Smooth muscle cell of the brain vasculature (primary cell): ENCODE measurements around the gene PSD4.

Source experiments
- DNase-seq: peaks from one replicate; pipeline ENCODE4 v3.0.0-alpha.2; 2012; ENCODE audit warnings: low read depth, low spot score

The PSD4 gene

DNA sequence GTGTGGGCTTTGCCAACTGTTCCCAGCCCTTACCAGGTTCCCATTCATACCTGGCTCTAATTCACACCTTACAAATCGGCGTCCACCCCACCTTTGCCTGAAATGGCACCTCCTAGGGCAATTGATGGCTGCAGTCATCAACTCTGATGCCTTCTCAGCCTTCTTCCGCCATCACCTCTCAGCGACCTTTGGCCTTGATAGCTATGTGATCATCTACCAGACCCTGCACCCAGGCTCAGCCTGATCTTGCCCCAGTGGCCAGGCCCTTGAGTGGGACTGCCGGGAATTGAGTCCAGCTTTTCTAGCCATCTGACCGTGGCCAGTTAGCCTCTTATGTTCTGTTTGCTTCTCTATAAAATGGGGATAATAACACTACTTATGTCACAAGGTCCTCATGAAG lies 32.5 kb downstream of the PSD4 start:
- DNase-seq = no peak

DNA sequence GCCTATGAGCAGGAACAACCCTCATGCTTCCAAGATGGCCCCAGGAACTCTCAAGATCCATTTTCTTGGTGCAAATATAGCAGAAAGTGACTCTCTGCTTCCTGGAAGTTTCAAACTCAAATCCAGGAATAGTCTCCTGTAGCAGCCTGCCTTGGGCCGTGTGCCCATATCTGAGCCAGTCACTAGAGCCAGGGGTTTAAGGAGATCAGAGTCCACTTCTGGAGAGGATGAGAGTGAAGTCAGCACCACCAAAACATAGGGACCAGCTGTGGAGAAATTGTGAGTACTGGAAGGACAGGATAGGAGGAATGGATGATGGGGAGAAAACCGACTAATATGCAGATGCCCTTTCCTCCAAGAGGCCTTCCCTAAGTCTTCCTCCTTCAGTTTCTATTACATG lies 33.2 kb downstream of the PSD4 start:
- no peak for DNase-seq

DNA sequence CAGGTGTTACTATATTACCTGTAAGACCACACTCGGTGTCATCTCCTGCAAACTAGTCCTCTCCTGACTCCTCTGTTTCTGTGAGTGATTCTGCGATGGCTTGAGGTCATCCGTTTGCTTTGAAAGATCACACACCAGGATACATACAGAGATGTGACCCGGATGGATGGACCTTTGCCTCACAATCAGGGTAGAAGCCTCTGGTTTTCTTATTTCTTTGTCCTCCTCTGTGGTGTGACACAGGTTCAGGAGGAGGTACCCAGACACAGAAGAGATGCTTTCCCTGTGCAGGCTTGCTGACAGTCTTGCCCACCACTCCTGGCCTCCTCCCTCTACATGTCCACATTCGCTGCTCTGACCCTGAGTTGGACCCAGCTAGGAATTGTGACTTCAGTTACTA lies 34.6 kb downstream of the PSD4 start:
- no peak for DNase-seq

DNA sequence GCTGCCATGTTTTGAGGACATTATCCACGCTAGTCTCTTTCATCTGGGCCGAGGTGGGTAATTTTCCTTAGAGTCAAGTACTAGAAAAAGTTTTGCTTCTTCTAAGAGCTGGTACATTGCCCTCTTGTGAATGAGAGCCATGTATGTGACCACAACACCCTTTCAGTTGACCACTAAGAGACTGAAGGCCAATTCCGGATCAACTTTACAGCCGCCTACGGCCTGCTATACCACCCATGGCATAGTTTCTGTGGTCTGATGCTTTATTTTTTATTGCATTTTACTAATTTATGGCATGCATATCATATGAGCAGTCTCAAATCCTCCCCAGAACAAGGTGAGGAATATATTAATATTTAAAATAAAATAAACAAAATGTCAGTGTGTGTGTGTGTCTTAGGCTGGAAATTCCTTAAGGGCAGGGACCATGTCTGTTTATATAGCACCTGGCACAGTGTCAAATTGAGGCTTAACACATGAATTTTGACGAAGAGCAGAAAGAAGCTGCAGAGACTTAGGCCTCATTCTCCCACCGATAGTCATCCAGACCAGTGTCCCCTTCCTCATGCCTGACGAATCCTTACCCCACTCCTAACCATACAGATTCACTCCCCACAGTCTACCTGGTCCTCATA lies 35.4 kb downstream of the PSD4 start:
- DNase-seq = no peak

DNA sequence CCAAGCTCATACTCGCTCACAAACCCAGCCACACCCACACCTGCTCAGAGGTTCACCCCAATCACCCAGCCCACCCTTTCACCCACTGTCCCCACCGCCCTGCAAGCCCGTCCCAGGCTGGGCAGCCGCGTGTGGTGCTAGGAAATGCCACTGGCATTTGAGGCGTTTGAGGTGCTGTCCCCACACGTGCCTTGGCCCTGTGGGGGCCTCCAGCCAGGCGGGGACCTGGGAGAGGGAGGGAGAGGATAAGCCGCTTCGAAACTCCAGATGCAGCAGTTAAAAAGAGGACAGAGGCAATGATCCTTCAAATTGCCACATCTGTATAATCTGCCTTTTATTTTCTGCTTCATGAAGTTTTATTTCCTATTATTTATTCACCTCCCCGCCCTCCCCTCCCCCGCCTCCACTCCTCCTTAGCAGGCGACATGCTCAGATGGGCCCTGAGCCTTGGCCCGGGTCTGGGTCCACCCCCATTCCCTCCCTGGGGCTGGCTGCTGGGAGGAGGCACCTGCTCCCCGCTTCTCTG lies 35.9 kb downstream of the PSD4 start:
- DNase-seq = no peak

DNA sequence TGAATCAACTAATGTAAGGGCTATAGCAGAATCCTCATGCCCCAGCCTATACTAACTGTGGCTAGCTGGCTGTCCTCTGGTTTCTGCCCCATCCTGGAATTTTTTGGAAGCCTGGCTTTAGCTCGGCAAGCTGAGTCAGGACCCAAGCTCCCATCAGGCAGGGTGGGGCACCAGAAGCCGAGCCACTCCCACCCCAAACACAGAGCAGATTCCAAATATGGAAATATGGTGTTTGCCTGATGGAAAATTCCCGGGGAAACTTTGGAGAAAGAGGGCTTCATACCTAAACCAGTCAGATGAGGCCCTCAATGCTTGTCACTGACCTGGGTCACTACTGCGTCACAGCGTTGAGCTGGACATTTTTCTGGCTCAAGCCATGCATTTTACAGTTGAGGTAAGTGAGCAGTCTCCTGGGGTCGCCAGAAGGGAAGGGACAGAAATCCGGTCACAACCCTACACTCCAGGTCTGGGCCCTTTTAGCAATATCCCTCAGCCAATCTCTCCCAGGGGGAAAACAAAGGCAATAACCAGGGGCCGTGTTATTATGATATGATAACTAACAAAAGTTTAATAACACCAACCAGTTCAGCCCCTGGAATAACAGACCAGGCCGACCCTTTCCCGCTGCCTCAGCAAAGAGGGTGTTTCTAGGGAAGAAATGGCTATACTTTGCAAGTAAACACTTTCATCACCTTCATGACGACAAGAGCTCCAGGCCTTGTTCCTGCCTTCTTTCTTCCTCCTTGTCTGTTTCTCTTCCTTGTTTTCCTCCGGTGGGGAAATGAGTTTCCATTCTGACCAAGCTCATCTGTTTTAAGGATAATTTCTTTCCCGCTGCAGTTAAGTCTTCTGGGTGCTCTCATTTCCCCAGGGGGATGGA lies 37.7 kb downstream of the PSD4 start:
- no peak for DNase-seq

DNA sequence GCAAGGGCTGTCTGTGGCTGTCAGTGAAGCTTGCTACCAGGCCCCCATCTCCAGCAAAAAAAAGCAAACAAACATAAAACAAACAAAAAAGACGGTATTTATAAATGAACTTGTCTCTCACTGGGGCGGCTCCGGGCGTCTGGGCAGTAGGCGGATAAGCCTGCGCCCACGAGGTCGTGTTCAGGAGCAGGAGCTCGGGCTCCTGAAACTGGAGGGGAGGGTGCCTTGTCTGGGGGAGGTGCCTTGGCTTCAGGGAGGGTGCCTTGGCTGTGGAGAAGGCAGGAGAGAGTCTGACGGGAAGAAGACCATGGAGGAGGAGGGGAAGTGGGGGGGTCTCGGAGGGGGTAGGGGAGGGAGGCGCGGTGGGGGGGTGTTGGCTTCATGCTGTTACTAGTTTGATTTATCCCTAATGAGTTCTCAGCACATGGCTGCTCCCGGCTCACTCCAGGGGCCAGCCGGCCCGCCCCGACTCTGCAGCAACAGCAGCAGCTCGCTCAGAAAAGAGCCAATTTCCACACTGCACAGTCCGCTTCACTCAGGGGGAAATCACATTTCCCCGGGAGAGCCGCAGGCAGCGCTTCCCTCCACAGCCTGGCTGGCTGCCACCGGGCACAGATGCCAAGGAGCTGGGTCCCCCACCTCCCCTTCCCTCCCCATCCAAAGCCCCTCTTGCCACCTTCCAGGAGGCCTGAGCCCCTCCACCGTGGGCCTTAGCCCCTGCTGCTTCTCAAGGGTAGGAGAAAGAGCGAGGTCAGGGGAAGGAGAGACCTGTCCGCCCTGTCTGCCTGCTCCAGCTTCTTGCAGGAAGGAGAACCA lies 38.7 kb downstream of the PSD4 start:
- no peak for DNase-seq

DNA sequence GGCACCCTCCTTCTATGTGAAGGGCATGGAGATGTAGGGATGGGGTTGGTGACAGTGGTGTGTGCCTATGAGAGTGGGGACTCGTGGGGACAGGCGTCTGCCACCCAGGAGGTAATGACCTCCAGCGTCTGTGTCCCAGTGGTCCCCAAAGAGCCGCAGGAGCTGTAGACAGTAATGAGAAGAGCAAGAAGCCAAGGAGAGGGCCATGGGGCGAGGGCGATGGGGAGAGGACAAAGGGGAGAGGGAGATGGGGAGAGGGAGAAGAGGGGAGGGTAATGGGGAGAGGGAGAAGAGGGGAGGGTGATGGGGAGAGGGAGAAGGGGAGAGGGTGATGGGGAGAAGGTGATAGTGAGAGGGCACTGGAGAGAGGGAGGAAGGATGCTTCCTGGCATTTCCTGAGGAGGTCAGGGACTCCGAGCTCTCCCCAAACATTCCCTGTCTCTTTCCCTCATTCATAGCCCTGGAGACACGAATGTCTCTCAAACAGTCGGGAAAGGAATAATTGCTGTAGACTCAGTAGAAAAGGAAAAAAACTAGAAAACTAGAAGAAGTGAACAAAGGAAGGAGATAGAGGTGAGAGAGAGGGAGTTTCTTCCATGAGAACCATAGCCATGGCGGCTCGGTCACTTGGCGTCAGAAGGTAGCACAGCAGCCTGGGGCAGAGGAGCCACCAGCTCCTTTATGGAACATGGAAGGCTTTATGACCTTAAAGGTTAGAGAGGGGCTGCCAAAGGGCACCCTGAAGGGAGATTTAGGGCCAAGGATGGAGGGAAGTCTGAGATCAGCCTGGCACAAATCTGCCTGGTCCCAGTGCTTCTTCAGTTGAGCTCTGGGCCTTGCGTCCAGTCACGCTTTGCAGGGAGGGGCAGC lies 39.5 kb downstream of the PSD4 start:
- no peak for DNase-seq

DNA sequence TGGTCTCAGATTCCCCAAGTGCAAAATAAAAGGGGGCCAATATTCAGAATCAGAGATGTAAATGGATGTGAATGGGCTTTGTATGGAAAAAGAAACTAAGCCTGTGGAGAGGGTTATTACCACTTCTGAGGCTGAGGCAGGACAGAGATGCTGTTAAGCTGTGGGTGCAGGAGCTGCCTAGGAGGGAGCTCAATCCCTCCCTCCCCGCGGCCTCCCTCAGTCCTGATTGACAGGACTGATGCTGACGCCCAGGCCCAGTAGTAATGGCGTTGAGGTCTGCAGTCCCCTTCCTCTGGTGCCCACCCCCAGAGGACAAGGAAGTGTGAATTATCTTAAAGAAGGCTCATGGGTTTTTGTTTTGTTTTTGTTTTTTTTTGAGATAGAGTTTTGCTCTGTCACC lies 40.4 kb downstream of the PSD4 start:
- no peak for DNase-seq

DNA sequence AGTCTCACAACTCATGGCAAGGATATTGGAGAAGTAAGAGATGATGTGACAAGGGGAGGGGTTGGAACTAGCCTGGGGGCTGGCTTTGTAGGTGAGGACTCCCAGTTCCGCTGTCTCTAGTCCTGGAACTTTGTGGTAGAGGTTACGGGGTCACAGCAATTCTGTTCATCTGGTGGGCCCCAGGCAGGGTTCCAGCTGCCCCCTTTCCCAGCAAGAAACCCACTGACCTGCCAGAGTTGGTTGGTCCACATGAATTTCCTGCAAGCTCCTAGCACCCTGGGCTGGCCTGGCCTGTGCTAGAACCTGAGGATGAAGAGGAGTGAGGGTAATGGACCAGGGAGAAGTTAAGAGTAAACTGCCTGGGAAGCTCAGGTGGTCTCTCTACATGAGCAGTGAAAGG lies 41.3 kb downstream of the PSD4 start:
- no peak for DNase-seq

DNA sequence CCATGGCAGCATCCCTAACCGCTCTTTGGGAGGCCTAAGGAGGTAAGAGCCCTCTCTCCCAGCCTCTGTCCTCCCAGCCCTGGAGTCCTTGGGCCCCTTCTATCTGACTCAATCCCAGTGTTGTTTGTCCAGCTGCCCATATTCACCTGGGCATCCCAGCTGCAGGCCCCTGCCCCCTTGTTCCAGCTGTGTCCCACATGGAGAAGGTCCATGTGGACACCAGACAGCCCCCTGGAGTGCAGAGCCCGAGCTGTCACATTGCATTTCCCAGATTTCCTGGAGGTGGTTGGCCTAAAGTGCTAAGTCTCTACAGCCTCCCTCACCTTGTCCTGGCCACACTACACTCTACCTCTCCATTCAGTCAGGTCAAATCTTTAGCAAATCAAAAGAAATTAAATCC lies 42.5 kb downstream of the PSD4 start:
- DNase-seq = no peak

DNA sequence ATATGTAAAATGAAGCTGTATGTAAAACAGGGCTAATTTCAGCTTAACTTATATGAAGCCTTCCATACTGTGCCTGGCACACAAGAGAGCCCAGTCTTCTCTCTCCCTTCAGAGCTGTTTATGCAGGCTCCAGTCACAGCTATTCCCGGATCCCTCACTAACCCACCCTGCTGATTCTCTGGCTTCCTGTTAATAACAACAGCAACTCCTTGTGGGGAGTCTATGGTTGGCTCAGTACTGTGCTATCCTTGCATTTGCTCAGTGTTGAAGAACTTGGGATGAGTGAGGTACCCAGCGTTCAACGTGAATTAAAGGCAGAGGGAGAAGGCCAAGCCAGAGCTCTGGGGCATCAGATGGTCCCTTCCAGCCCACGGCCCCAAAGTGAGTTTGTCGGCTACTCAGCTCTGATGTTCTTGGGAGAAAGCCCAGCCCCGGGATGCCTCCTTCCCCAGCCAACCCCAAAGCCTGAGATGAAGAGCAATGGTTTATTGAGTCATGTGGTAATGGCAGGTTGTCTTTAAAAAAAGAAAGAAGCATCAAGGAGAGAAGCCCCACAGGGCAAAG lies 43.2 kb downstream of the PSD4 start:
- no peak for DNase-seq

DNA sequence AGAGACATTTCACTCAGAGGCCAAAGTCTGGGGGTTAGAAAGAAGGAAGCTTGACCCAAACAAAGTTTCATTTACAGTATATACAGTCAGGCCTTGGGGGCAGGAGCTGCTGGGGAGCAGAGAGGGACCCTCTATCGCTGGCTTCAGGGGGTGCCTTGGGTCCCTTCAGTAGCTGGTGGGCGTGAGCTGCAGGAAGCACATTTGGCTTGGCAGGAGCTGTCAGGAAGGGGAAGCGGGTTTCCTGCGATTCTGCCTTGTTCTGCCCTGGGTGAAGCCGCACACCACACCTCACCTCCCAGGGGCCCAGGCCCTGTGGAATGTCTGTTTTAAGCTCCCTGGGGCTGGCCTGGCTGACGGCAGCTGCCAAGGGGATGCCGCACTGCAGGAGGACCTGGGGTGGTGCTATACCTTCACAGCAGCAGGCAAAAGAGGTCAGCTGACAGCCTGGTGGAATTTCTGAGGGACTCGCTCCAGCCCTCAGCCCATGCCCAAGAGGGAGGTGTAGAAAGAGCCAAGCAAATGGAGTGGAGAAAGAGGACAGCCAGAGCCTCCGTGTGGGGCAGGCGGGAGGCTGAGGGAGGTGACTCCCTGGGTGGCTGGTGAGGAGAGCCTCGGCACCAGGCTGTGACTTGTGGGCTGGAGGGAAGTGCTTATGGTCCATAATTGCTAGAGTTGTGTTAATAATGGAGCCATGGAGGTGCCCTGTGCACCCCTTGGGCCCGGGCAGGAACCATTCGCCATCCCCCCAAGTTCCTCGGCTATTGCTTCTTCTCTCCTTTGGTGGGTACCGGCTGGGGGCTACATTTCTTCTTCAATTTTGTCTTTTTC lies 43.9 kb downstream of the PSD4 start:
- no peak for DNase-seq

DNA sequence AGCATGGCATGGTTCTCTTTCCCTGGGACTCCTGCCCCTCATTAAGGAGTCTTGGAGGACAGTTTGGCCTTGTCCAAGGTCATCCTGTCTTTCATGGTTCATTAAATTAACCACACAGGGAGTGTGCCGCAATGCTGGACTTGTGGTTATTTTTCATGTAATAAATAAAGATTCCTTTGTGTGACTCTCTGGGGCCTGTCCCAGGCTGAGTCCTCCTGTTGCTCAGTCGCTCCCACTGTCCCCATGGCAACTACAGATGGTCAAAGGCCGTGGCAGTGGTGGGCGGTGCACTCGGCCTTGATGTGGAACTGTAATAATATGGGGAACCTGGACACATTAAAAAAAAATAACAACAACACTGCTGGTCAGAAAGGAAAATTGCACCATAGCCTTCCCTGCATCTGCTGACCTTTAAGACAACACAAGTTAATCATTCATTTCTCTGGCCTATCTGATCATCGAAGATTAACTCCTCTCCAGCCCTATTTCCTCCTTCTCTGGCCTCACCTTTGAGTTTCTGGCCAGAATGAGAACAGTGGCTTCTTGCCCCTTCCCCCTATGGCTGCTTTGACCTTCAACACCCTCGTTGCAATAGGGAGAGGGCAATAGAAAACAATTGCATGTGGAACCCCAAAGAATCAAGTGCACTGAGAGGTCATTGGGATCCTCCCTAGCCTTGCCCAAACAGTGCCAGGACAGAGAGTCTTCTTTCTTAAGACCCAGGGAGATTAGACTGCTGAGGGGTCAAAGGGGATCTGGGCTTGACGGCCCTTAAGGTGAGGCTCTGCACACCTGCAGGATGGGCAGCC lies 44.7 kb downstream of the PSD4 start:
- no peak for DNase-seq

DNA sequence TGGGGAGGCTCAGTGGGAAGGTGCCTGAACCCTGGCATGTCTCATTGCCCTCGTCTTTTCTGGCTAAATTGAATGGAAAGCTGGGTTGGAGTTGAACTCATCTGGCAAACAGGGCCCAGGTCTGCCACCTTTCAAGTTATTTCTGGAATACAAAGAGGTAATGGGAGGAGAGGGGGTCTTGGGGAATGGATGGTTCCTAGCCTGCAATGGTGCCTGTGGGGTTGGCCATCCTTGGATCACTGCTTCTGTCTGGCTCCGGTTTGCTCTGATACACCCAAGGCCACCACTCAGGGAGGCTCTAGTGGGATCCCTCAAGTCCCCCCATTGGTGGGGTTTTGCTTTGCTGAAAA lies 45.3 kb downstream of the PSD4 start:
- no peak for DNase-seq

DNA sequence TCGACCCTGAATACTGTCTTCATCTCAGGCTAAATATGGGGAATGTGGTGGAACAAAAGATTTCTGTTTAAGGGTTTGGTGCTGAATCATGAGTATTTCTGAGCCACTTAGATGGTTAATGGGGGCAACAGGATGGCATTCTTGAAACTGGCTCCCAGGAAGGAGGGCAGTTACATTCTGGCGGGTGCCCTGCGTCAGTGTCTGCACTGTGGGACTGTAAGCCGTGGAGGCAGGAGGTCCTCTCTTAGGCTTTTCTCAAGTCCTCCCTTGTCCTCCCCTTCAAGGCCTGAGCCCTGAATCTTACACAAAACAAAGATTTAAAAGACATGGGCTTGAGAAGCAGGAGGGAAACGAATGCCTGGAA lies 45.7 kb downstream of the PSD4 start:
- DNase-seq = no peak

DNA sequence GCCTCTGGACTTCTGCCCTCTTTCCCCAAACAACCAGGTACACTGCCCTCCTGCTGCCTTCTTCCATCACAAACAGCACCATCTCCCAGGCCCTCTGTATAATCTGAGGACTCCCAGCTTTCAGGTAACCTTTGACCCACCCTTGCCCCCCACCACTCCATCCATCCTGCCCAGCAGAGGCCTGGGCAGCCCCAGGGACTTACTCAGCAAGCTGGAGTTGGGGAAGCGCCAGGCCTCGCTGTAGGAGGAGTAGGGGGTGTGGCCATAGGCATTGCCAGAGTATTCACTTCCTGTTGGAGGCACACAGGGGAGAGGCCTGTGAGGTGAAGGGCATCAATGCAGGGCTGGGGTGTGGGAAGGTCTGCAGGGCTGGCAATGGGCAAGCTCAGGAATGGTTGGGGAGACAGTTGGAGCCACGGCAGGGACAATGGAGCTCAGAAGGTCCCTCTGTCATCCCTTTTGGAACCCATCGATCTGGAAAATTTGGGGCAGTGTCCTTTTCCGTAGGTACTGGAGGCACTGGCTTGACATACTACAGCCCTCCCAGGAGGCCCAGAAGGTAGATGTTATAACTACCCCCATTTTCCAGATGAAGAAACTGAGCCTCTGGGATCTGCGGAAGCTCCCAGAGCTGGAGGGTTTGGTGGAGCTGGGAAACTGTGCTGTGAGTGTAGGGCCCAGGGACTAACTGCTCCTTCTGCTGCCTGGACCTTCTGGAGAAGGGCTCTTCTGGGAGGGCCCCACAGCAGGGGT lies 46.3 kb downstream of the PSD4 start:
- no peak for DNase-seq

DNA sequence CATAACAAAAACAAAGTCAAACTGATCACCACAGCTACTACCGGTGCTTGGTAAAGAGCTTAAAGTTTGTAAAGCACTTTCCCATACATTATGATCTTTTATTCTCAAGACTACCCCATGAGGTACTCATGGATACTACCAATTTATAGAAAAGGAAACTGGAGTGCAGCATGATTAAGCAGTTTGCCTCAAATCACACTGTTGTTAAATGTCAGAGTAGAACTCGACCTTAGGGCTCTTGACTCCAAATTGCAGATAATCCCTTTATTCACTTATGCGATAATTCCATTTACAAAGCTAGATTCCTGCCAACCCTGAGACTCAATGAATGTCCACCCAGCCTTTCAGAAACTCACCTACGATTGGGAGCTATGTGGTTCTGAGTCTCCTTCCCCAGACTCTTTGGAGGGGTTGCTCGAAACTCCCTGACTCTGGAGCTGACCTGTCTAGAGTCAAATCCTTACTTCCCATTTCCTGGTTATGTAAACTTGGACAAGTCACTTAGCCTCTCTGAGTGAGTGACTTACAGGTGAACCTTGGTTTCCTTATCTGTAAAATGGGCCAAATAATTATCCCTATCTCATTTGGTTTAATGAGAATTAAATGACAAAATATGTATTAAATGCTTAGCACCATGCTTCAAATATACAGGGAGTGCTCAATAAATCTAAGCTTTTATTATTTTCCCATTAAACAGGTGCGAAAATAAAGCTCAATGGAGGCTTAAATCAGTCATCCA lies 47.4 kb downstream of the PSD4 start:
- DNase-seq = no peak
